ENCODE data around the gene ATF6B.

ATF6B gene

GRCh38 chr6:32127717-32128592 is at the start of gene ATF6B:
Gene ATF6B, minus strand, starts transcription at chr6:32128246. Its CDS starts 39 bp downstream, at chr6:32128207.
- no peak for TF ChIP-seq GATA3 (IDR thresholded peaks at IDR 0.05; ENCODE audit: low read depth, low read length)
- peak; percentile 5; the same call in 1 of the 2 replicates for TF ChIP-seq GATA2 (IDR thresholded peaks at IDR 0.05; ENCODE audit: low read depth, low read length)

- TF ChIP-seq GATA3 (IDR thresholded peaks at IDR 0.05; ENCODE audit: low read depth, low read length), result no peak
- TF ChIP-seq GATA2 (IDR thresholded peaks at IDR 0.05; ENCODE audit: low read depth, low read length), result no peak
Measured at GRCh38 chr6:32177183-32177787, 49.2 kb upstream of the ATF6B start.

- TF ChIP-seq GATA2 (IDR thresholded peaks at IDR 0.05; ENCODE audit: low read depth, low read length) (no peak), GATA3 (IDR thresholded peaks at IDR 0.05; ENCODE audit: low read depth, low read length) (no peak)
Measured at GRCh38 chr6:32176476-32177182, 48.6 kb upstream of the ATF6B start.

GRCh38 chr6:32175711-32176475 is 47.8 kb upstream of the ATF6B start, which contains the start of gene AGPAT1:
Gene AGPAT1, minus strand, starts transcription at chr6:32176084. Its CDS starts 4,588 bp downstream, at chr6:32171496.
- no peak; the same call in 1 of the 2 replicates for TF ChIP-seq GATA2 (IDR thresholded peaks at IDR 0.05; ENCODE audit: low read depth, low read length)
- TF ChIP-seq GATA3 (IDR thresholded peaks at IDR 0.05; ENCODE audit: low read depth, low read length), result no peak

DNA sequence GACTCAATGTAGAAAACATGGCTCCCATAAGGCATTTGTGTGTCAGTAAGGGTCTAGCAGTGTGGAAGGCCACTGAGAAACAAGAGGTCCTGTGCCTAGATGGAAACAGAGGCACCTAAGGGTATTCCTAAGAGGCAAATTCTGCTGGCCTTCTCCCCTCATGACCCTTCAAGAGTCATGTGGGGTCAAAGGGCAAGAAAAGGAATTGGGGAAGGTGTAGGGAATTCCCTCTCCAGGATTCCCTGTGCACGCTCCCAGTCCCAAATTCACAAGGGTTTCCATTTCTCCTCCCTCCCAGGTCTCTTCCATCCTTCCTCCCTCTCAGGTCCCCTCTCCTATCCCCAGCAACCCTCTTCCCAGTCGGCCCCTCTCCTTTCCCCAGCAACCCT is 47.3 kb upstream of the ATF6B start:
- no peak for TF ChIP-seq GATA2 (IDR thresholded peaks at IDR 0.05; ENCODE audit: low read depth, low read length)
- no peak for TF ChIP-seq GATA3 (IDR thresholded peaks at IDR 0.05; ENCODE audit: low read depth, low read length)

- TF ChIP-seq GATA2 (IDR thresholded peaks at IDR 0.05; ENCODE audit: low read depth, low read length) (no peak), GATA3 (IDR thresholded peaks at IDR 0.05; ENCODE audit: low read depth, low read length) (no peak)
Measured at GRCh38 chr6:32174416-32174815, 46.4 kb upstream of the ATF6B start.

- TF ChIP-seq GATA2 (IDR thresholded peaks at IDR 0.05; ENCODE audit: low read depth, low read length) (no peak), GATA3 (IDR thresholded peaks at IDR 0.05; ENCODE audit: low read depth, low read length) (no peak)
Measured at GRCh38 chr6:32173051-32173727, 45.1 kb upstream of the ATF6B start.

DNA sequence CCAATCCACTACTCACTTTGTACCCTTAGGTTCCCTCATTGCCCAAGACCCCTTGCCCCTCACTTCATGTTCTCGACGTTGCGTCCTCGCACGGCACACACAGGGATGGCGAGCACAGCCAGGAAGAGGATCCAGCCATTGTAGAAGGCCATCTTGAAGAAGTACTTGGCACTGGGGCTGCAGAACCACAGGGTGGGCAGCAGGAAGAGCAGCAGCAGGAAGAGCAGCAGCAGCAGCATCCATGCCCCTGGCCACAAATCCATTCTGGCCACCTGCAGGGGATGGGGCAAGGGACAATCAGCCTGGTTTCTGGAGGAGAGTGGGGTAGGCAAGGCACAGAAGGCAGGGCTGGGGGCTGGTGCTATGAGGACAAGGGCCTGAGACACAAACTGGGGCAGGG is 43.2 kb upstream of the ATF6B start:
- TF ChIP-seq GATA3 (IDR thresholded peaks at IDR 0.05; ENCODE audit: low read depth, low read length), result no peak
- no peak for TF ChIP-seq GATA2 (IDR thresholded peaks at IDR 0.05; ENCODE audit: low read depth, low read length)

DNA sequence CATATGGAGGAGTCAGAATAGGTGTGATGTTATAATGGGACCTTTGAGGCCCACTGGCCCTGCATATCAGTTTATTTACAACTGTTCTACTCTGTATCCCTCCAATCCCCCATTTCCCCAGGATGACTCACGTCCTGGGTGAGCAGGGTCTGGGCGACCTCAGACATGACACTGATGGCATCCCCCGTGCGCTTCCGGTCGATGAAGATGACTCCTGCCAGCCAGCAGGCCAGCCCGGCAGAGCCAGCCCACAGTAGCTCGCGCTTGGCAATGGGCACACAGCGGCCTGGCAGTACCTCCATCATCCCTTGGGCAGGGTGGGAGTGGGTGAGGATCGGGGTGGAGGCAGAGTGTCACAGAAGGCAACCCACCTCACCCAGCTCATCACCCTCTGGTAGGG is 42.2 kb upstream of the ATF6B start:
- TF ChIP-seq GATA2 (IDR thresholded peaks at IDR 0.05; ENCODE audit: low read depth, low read length), result no peak
- TF ChIP-seq GATA3 (IDR thresholded peaks at IDR 0.05; ENCODE audit: low read depth, low read length), result no peak

DNA sequence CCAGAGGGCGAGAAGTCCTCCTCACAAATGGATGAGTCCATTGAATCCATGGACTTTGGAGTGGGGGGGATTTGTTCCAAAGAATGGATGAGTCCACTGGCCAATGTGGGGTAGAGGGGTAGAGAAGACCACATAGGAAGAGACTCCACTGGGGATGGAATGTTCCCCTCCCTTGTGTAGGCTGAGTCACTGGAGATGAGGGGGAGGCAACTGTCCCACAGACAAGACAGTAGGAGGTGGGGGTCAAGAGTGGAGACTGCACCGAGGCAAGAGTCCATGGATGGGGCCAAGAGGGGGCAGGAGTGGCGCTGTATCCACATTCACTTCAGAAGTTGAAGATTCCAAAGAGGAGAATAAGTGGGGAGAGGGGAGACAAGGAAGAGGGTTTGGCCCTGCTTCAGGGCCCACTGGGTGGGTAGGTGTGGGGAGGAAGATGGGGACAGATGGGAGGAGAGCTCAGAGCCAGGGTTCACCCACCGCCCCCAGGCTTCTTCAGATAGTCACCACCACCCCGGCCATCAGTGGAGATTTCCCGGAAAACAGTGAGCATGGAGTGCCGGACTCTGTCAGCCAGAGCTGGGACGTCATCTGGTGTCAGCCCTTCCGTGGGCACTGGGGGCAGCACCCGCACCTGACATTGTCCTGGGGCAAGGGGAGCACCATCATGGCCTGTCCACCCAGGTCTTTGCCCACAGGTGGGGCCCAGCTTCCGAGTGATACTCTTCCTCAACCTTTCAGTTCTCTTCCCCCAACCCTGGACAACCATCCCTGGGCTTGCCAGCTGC is 41.0 kb upstream of the ATF6B start:
- no peak for TF ChIP-seq GATA2 (IDR thresholded peaks at IDR 0.05; ENCODE audit: low read depth, low read length)
- no peak for TF ChIP-seq GATA3 (IDR thresholded peaks at IDR 0.05; ENCODE audit: low read depth, low read length)

DNA sequence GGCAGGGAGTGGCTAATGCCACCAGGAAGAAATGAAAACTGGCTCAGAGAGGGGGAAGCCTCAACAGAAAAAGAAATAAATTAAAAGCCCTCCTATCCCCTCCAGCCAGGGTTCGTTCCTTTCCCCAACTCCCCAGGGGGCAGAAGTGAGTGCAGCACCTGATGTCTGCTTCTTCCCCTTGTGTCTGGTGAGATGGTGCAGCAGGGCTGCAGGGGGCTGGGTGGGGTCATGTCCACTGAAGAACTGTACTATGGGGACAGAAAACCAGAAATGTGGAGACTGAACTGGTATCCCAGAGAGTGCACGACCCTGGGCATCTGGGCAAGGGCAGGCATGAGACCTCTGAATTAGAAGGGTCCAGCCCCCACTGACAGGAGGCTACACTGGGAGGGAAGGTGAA is 40.3 kb upstream of the ATF6B start:
- TF ChIP-seq GATA2 (IDR thresholded peaks at IDR 0.05; ENCODE audit: low read depth, low read length) (no peak), GATA3 (IDR thresholded peaks at IDR 0.05; ENCODE audit: low read depth, low read length) (no peak)

DNA sequence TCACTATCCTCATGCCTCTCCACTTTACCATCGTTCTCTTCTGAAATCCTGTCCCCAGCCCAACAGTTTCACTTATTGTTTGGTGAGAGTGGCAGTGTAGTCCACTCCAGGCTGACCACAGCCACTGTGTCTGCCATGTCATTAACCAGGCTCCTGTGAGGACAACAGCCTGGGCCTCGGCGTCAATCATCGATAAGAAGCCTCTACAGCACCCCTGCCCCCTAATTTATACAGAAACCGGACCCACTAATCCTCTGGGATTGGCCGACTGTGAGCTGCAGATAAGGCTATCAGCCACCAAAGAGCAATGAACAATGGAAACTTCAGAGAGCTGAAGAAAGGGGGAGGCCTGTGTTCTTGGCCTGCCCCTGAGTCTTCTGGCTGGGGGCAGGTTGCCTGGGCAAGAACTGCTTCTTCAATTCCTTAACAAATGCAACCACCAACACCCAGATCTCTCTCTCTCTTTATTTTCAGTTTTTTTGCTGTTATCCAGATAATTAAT is 39.8 kb upstream of the ATF6B start:
- TF ChIP-seq GATA2 (IDR thresholded peaks at IDR 0.05; ENCODE audit: low read depth, low read length), result no peak
- no peak for TF ChIP-seq GATA3 (IDR thresholded peaks at IDR 0.05; ENCODE audit: low read depth, low read length)
